HEK293T (cell line): ENCODE data around the gene C9orf40.

Experiments used
- ARNT ChIP-seq: fragments of 450-650 bp; IDR thresholded peaks from 2 replicates; pipeline ENCODE4 v1.6.1; 2017; ENCODE audit warnings: mild to moderate bottlenecking
- BHLHE40 ChIP-seq: fragments of 450-650 bp; IDR thresholded peaks from 2 replicates; pipeline ENCODE4 v1.6.1; 2016; ENCODE audit warnings: mild to moderate bottlenecking, moderate library complexity, borderline replicate concordance
- ELF4 ChIP-seq: fragments of 450-650 bp; IDR thresholded peaks from 2 replicates; pipeline ENCODE4 v1.6.1; 2017; ENCODE audit warnings: antibody characterized with exemption
- FOXA1 ChIP-seq: fragments of 450-650 bp; IDR thresholded peaks from 2 replicates; pipeline ENCODE4 v1.6.1; 2016; ENCODE audit warnings: mild to moderate bottlenecking
- FOXK2 ChIP-seq: fragments of 450-650 bp; IDR thresholded peaks from 2 replicates; pipeline ENCODE4 v1.6.1; 2016; ENCODE audit warnings: mild to moderate bottlenecking
- FOXM1 ChIP-seq: fragments of 450-650 bp; IDR thresholded peaks from 2 replicates; pipeline ENCODE4 v1.6.1; 2017; ENCODE audit warnings: mild to moderate bottlenecking, borderline replicate concordance
- HDGF ChIP-seq: fragments of 450-650 bp; IDR thresholded peaks from 2 replicates; pipeline ENCODE4 v1.6.1; 2017; ENCODE audit warnings: antibody characterized with exemption, borderline replicate concordance
- L3MBTL2 ChIP-seq: fragments of 450-650 bp; conservative IDR thresholded peaks from 2 replicates; pipeline ENCODE4 v1.6.1; 2016; ENCODE audit warnings: mild to moderate bottlenecking
- NFRKB ChIP-seq: fragments of 450-650 bp; IDR thresholded peaks from 2 replicates; pipeline ENCODE4 v1.6.1; 2016; ENCODE audit warnings: mild to moderate bottlenecking, moderate library complexity
- PKNOX1 ChIP-seq: fragments of 450-650 bp; IDR thresholded peaks from 2 replicates; pipeline ENCODE4 v1.6.1; 2016
- SP1 ChIP-seq: fragments of 450-650 bp; IDR thresholded peaks from 2 replicates; pipeline ENCODE4 v1.6.1; 2017
- SUZ12 ChIP-seq: fragments of 450-650 bp; IDR thresholded peaks from 2 replicates; pipeline ENCODE4 v1.6.1; 2016; ENCODE audit warnings: mild to moderate bottlenecking
- TARDBP ChIP-seq: fragments of 450-650 bp; IDR thresholded peaks from 2 replicates; pipeline ENCODE4 v1.6.1; 2016
- ZNF384 ChIP-seq: fragments of 450-650 bp; IDR thresholded peaks from 2 replicates; pipeline ENCODE4 v1.6.1; 2016

GRCh38 chr9:75000835-75001234 is 48.1 kb upstream of the C9orf40 start:
- TF ChIP-seq FOXK2: no peak
- no peak for TF ChIP-seq ARNT
- TF ChIP-seq NFRKB: no peak
- TF ChIP-seq FOXA1: no peak
- TF ChIP-seq ZNF384: no peak
- TF ChIP-seq L3MBTL2: no peak
- no peak for TF ChIP-seq PKNOX1
- no peak for TF ChIP-seq SP1
- TF ChIP-seq BHLHE40: no peak
- no peak for TF ChIP-seq SUZ12
- TF ChIP-seq FOXM1: no peak
- TF ChIP-seq HDGF: no peak
- TF ChIP-seq ELF4: no peak
- no peak for TF ChIP-seq TARDBP
